Tibial nerve (tissue), 4 donors: ENCODE results near the gene NFS1. TPM values are rescaled to one million over a fixed set of nuclear protein-coding genes. Genes with fewer than 3 reads are reported as not detected.
"Not testable (repeated sequence)": the region's sequence is repeated elsewhere in the genome, so short reads cannot be mapped to it uniquely, and the experiment has no call there.

ENCODE experiments used
- DNase-seq, 2 donors: peaks; one replicate each; pipeline ENCODE4 v3.0.0-alpha.2; 2019; ENCODE audit warnings: low spot score in 2 of 2
- H3K27ac ChIP-seq, 4 donors: fragments of 200-600 bp; sonication (generic) in 3 of 4; one replicate each; pipeline ENCODE4 v1.5.1; 2017 to 2019; ENCODE audit warnings: mild to moderate bottlenecking in 1 of 4
- H3K27me3 ChIP-seq, 2 donors: fragments of 200-600 bp; sonication (generic) in 1 of 2; one replicate each; pipeline versions ENCODE4 v1.5.1 to v1.6.0; 2017 to 2019
- H3K36me3 ChIP-seq, 3 donors: fragments of 200-600 bp; sonication (generic); one replicate each; pipeline ENCODE4 v1.5.1; 2018 to 2019
- H3K4me1 ChIP-seq, 4 donors: fragments of 200-600 bp; sonication (generic) in 3 of 4; one replicate each; pipeline ENCODE4 v1.5.1; 2017 to 2019
- H3K4me3 ChIP-seq, 4 donors: fragments of 200-600 bp; sonication (generic) in 3 of 4; one replicate each; pipeline ENCODE4 v1.5.1; 2017 to 2019; ENCODE audit warnings: mild to moderate bottlenecking in 1 of 4, moderate library complexity in 1 of 4
- H3K9me3 ChIP-seq, 4 donors: fragments of 200-600 bp; sonication (generic) in 3 of 4; one replicate each; pipeline ENCODE4 v1.5.1; 2017 to 2019
- CTCF ChIP-seq, 5 experiments: fragments of 200-600 bp in 3 of 5; fragments of 450-650 bp in 2 of 5; sonication (generic) in 3 of 5; IDR thresholded peaks; one replicate each; pipeline ENCODE4 v1.5.1; 2016 to 2019; ENCODE audit warnings: antibody characterized with exemption in 5 of 5, mild to moderate bottlenecking in 3 of 5, moderate library complexity in 2 of 5
- EP300 ChIP-seq, 2 donors: sonication (generic); formaldehyde crosslinking; IDR thresholded peaks; one replicate each; pipeline ENCODE4 v1.6.1; 2017; ENCODE audit warnings: antibody characterized with exemption in 2 of 2, mild to moderate bottlenecking in 1 of 2
- POLR2A ChIP-seq, 2 donors: fragments of 450-650 bp; IDR thresholded peaks; one replicate each; pipeline ENCODE4 v1.6.1; 2017; ENCODE audit warnings: antibody characterized with exemption in 2 of 2, mild to moderate bottlenecking in 2 of 2, moderate library complexity in 2 of 2
- WGBS, 2 donors: methylation state at CpG; one replicate each; pipeline ENCODE4 v1.1.5; 2018; 5-methylcytosine and 5-hydroxymethylcytosine counted together
- total RNA-seq, 4 donors: library from RNA; depleted of rRNA; stranded (reverse); fragments of >200 nt; gene quantifications; one replicate each; pipeline ENCODE4 v1.1.0, GENCODE V29; 2016

NFS1 gene
- total RNA-seq, 4 donors from 2014 or later = 17.7 to 64.1 (median 34.5) TPM

- H3K27ac ChIP-seq = no peak overlapping the region
- no peaks in the 10 kb centered on the region for H3K9me3 ChIP-seq
- peaks cover 0 to 99% (median 14%) of the 10 kb centered on the region in 3 donors for H3K36me3 ChIP-seq
- DNase-seq = no peak
- no peak overlapping the region for H3K4me3 ChIP-seq
- H3K27me3 ChIP-seq = no peaks in the 10 kb centered on the region
- 65 to 67% methylated on average over 6 of the region's 6 CpGs for WGBS, 2 donors
- TF ChIP-seq EP300 (IDR thresholded peaks at IDR 0.05) (no peak), CTCF (IDR thresholded peaks at IDR 0.05) (no peak), POLR2A (IDR thresholded peaks at IDR 0.05) (no peak)
- H3K4me1 ChIP-seq = peaks cover 0 to 52% (median 10%) of the 10 kb centered on the region in 4 donors
Measured at GRCh38 chr20:35710884-35711587, 11.9 kb upstream of the NFS1 start.

- no peaks in the 10 kb centered on the region for H3K27me3 ChIP-seq
- H3K27ac ChIP-seq = no peak overlapping the region
- peaks cover 0 to 55% (median 10%) of the 10 kb centered on the region in 4 donors for H3K4me1 ChIP-seq
- H3K4me3 ChIP-seq = no peak overlapping the region
- no peaks in the 10 kb centered on the region for H3K9me3 ChIP-seq
- no peak for DNase-seq
- TF ChIP-seq POLR2A (IDR thresholded peaks at IDR 0.05) = no peak
- TF ChIP-seq CTCF (IDR thresholded peaks at IDR 0.05) = no peak
- no peak for TF ChIP-seq EP300 (IDR thresholded peaks at IDR 0.05)
- peaks cover 0 to 99% (median 16%) of the 10 kb centered on the region in 3 donors for H3K36me3 ChIP-seq
Measured at GRCh38 chr20:35710039-35710438, 10.9 kb upstream of the NFS1 start.

- Histone ChIP-seq H3K9me3 (no peaks in the 10 kb centered on the region), H3K27ac (peak overlapping the region in 1 of 4 donors; percentile 19), H3K27me3 (no peaks in the 10 kb centered on the region), H3K4me1 (peaks cover 0 to 51% (median 9%) of the 10 kb centered on the region in 4 donors), H3K4me3 (no peak overlapping the region), H3K36me3 (peaks cover 0 to 99% (median 16%) of the 10 kb centered on the region in 3 donors)
- TF ChIP-seq POLR2A (IDR thresholded peaks at IDR 0.05) (no peak), CTCF (IDR thresholded peaks at IDR 0.05) (no peak), EP300 (IDR thresholded peaks at IDR 0.05) (no peak)
- no peak for DNase-seq
- 69 to 78% methylated on average over 1 of the region's 1 CpG for WGBS, 2 donors
Measured at GRCh38 chr20:35709259-35709658, 10.1 kb upstream of the NFS1 start.

- no peak overlapping the region for H3K4me3 ChIP-seq
- DNase-seq = no peak
- peaks cover 0 to 49% (median 8%) of the 10 kb centered on the region in 4 donors for H3K4me1 ChIP-seq
- peaks cover 0 to 99% (median 16%) of the 10 kb centered on the region in 3 donors for H3K36me3 ChIP-seq
- H3K27ac ChIP-seq = no peak overlapping the region
- WGBS, 2 donors = 43 to 58% methylated on average over 1 of the region's 1 CpG
- no peaks in the 10 kb centered on the region for H3K27me3 ChIP-seq
- TF ChIP-seq CTCF (IDR thresholded peaks at IDR 0.05) (no peak), POLR2A (IDR thresholded peaks at IDR 0.05) (no peak), EP300 (IDR thresholded peaks at IDR 0.05) (no peak)
- no peaks in the 10 kb centered on the region for H3K9me3 ChIP-seq
Measured at GRCh38 chr20:35708502-35708901, 9.3 kb upstream of the NFS1 start.

- H3K27me3 ChIP-seq, DNase-seq, H3K9me3 ChIP-seq, H3K27ac ChIP-seq, H3K4me3 ChIP-seq: not testable (repeated sequence)
- H3K4me1 ChIP-seq = peaks cover 0 to 52% (median 8%) of the 10 kb centered on the region in 4 donors
- H3K36me3 ChIP-seq = peaks cover 0 to 98% (median 16%) of the 10 kb centered on the region in 3 donors
- 89% methylated on average over 17 of the region's 17 CpGs for WGBS, 2 donors
Measured at GRCh38 chr20:35706591-35707529, 7.7 kb upstream of the NFS1 start.

GRCh38 chr20:35705894-35706293, 6.7 kb upstream of the NFS1 start:
- not testable (repeated sequence) for H3K4me3 ChIP-seq
- 84 to 87% methylated on average over 11 of the region's 11 CpGs for WGBS, 2 donors

More at GRCh38 chr20:35705894-35706293, 6.7 kb upstream of the NFS1 start:
- not testable (repeated sequence) for H3K27me3 ChIP-seq, H3K27ac ChIP-seq, H3K9me3 ChIP-seq, DNase-seq
- Histone ChIP-seq H3K36me3 (peaks cover 0 to 97% (median 16%) of the 10 kb centered on the region in 3 donors), H3K4me1 (peaks cover 0 to 51% (median 8%) of the 10 kb centered on the region in 4 donors)
